ENCODE results near the gene ATE1. TPM values are rescaled to one million over a fixed set of nuclear protein-coding genes. Genes with fewer than 3 reads are reported as not detected.

Gene ATE1
- total and polyA plus RNA-seq, 2 experiments from 2014 or later: 16.9 to 48.9 TPM

GRCh38 chr10:121741248-121741792, 186.5 kb downstream of the ATE1 start:
- no peaks in the 10 kb centered on the region for H3K36me3 ChIP-seq (replicated peaks; ENCODE audit: insufficient read depth, low read depth)
- no peaks in the 10 kb centered on the region for H3K9me2 ChIP-seq (replicated peaks; ENCODE audit: insufficient read depth)
- no peak overlapping the region for H3K4me3 ChIP-seq
- no peak for DNase-seq (ENCODE audit: low spot score)
- no peaks in the 10 kb centered on the region for H3K27me3 ChIP-seq
- WGBS (ENCODE audit: low lambda C conversion rate, missing lambda C conversion rate): 7% methylated on average over 1 of the region's 1 CpG
- no peak overlapping the region for H3K4me2 ChIP-seq
- no peaks in the 10 kb centered on the region for H4K20me1 ChIP-seq (ENCODE audit: insufficient read depth, poor library complexity, severe bottlenecking)
- no peak overlapping the region for H3K27ac ChIP-seq
- no peak for TF ChIP-seq EZH2phosphoT487 (IDR thresholded peaks at IDR 0.05; ENCODE audit: low read depth, severe bottlenecking, unreplicated experiment)
- TF ChIP-seq CTCF (IDR thresholded peaks at IDR 0.05; ENCODE audit: poor library complexity): no peak
- no peak for TF ChIP-seq EZH2 (IDR thresholded peaks at IDR 0.05; ENCODE audit: borderline replicate concordance)
- no peaks in the 10 kb centered on the region for H3K4me1 ChIP-seq (ENCODE audit: insufficient read depth)
- no peaks in the 10 kb centered on the region for H3K79me2 ChIP-seq
- H2AFZ ChIP-seq: no peak overlapping the region
- H3K9me3 ChIP-seq (ENCODE audit: low read depth): no peaks in the 10 kb centered on the region

GRCh38 chr10:121740069-121740468, 187.8 kb downstream of the ATE1 start:
- DNase-seq (ENCODE audit: low spot score): no peak
- no peaks in the 10 kb centered on the region for H3K9me3 ChIP-seq (ENCODE audit: low read depth)
- H3K36me3 ChIP-seq (replicated peaks; ENCODE audit: insufficient read depth, low read depth): no peaks in the 10 kb centered on the region
- H3K4me1 ChIP-seq (ENCODE audit: insufficient read depth): no peaks in the 10 kb centered on the region
- no peak overlapping the region for H3K27ac ChIP-seq
- H3K79me2 ChIP-seq: no peaks in the 10 kb centered on the region
- TF ChIP-seq EZH2phosphoT487 (IDR thresholded peaks at IDR 0.05; ENCODE audit: low read depth, severe bottlenecking, unreplicated experiment) (no peak), CTCF (IDR thresholded peaks at IDR 0.05; ENCODE audit: poor library complexity) (no peak), EZH2 (IDR thresholded peaks at IDR 0.05; ENCODE audit: borderline replicate concordance) (no peak)
- no peaks in the 10 kb centered on the region for H3K9me2 ChIP-seq (replicated peaks; ENCODE audit: insufficient read depth)
- 52% methylated on average over 2 of the region's 2 CpGs for WGBS (ENCODE audit: low lambda C conversion rate, missing lambda C conversion rate)
- no peak overlapping the region for H3K4me2 ChIP-seq
- H3K27me3 ChIP-seq: no peaks in the 10 kb centered on the region
- H3K4me3 ChIP-seq: no peak overlapping the region
- H2AFZ ChIP-seq: no peak overlapping the region
- H4K20me1 ChIP-seq (ENCODE audit: insufficient read depth, poor library complexity, severe bottlenecking): no peaks in the 10 kb centered on the region

- Histone ChIP-seq H3K9me2 (replicated peaks; ENCODE audit: insufficient read depth) (no peaks in the 10 kb centered on the region), H3K36me3 (replicated peaks; ENCODE audit: insufficient read depth, low read depth) (no peaks in the 10 kb centered on the region), H2AFZ (no peak overlapping the region), H3K79me2 (no peaks in the 10 kb centered on the region), H3K9me3 (ENCODE audit: low read depth) (no peaks in the 10 kb centered on the region), H4K20me1 (ENCODE audit: insufficient read depth, poor library complexity, severe bottlenecking) (no peaks in the 10 kb centered on the region), H3K4me2 (no peak overlapping the region), H3K4me1 (ENCODE audit: insufficient read depth) (peaks cover 4% of the 10 kb centered on the region), H3K27me3 (no peaks in the 10 kb centered on the region), H3K4me3 (no peak overlapping the region), H3K27ac (no peak overlapping the region)
- DNase-seq (ENCODE audit: low spot score): no peak
- TF ChIP-seq EZH2 (IDR thresholded peaks at IDR 0.05; ENCODE audit: borderline replicate concordance) (no peak), CTCF (IDR thresholded peaks at IDR 0.05; ENCODE audit: poor library complexity) (no peak), EZH2phosphoT487 (IDR thresholded peaks at IDR 0.05; ENCODE audit: low read depth, severe bottlenecking, unreplicated experiment) (no peak)
- 100% methylated on average over 4 of the region's 4 CpGs for WGBS (ENCODE audit: low lambda C conversion rate, missing lambda C conversion rate)
Measured at GRCh38 chr10:121739114-121739513, 188.7 kb downstream of the ATE1 start.

Data from hepatocyte (in vitro differentiated cells).